Heart left ventricle (tissue), 13 donors: ENCODE results near the gene PRCC.

Experiments
- POLR2A ChIP-seq, 2 donors: fragments of 450-650 bp; IDR thresholded peaks; one replicate each; pipeline ENCODE4 v1.6.1; 2017; ENCODE audit warnings: antibody characterized with exemption in 2 of 2, mild to moderate bottlenecking in 2 of 2, moderate library complexity in 2 of 2
- TF ChIP-seq, protein P1 (sequence below), 12 donors: fragments of 200-600 bp; sonication (generic) in 4 of 12; IDR thresholded peaks; one replicate each; pipeline versions ENCODE4 v1.5.0 to v1.8.0; 2018 to 2022; ENCODE audit warnings: antibody characterized with exemption in 12 of 12, mild to moderate bottlenecking in 5 of 12
- donor health status: ischemic (EF 13 %, LVEDD 7.1; RV severe dilation, severe dysfunction).
- donor health status: DM: no; HTN: yes; CAD: no.
- donor health status: DM: no; HTN: no; CAD: no.
- donor health status: ischemic (EF 25% LVEDD 6.9; RV normal size, moderate dysfunction).
- donor health status: ischemic (EF 25% LVEDD 5.7; RV mildly dilated, moderate dysfunction).
- donor health status: ischemic (EF 35%, LVEDD 5.7; RV mildly dilated, moderate dysfunction).
- donor health status: nonischemic (EF 11% LVEDD 7.7; RV severe dilation, severe dysfunction).
- donor health status: DM: yes; HTN: yes; CAD: no.
- donor health status: PGD.
- donor health status: ischemic (EF 29% LVEDD 5.4; RV normal size, mild dysfunction).
- donor health status: nonischemic (EF 23%, LVEDD 6.1; RV moderate dilation, normal function).

DNA sequence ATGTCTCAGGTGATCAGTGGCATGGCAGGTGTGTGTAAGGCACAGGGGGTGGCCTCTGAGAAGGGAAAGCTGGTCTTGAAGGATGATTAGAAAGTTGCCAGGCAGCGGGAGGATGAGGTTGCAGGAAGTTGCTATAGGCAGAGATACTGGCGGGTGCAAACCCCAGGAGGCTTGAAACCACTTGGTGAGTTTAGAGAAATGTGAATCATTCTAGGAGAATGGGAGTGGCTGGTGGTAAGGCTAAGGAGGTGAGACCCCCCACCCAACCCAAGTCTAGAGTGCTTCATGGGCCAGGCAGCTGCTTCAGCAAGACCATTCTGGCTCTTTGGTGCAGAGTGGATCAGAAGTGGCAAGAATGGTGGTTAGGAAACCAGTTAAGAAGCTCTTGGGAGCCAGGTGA, 40.3 kb downstream of the PRCC start:
- TF ChIP-seq, protein P1, sequence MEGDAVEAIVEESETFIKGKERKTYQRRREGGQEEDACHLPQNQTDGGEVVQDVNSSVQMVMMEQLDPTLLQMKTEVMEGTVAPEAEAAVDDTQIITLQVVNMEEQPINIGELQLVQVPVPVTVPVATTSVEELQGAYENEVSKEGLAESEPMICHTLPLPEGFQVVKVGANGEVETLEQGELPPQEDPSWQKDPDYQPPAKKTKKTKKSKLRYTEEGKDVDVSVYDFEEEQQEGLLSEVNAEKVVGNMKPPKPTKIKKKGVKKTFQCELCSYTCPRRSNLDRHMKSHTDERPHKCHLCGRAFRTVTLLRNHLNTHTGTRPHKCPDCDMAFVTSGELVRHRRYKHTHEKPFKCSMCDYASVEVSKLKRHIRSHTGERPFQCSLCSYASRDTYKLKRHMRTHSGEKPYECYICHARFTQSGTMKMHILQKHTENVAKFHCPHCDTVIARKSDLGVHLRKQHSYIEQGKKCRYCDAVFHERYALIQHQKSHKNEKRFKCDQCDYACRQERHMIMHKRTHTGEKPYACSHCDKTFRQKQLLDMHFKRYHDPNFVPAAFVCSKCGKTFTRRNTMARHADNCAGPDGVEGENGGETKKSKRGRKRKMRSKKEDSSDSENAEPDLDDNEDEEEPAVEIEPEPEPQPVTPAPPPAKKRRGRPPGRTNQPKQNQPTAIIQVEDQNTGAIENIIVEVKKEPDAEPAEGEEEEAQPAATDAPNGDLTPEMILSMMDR (IDR thresholded peaks at IDR 0.05) = no peak
- no peak for TF ChIP-seq POLR2A (IDR thresholded peaks at IDR 0.05)
